HG03442 (cell line): ENCODE measurements around the gene LMCD1.

Experiments
- ATAC-seq: cut with Tn5 transposase; IDR thresholded peaks from one replicate; pipeline ENCODE4 v1.9.1; 2021; ENCODE audit warnings: mild to moderate bottlenecking, moderate library complexity; ENCODE audit not compliant: unreplicated experiment

The LMCD1 gene

GRCh38 chr3:8482960-8483665, 18.5 kb upstream of the LMCD1 start:
- no peak for ATAC-seq

- ATAC-seq: no peak
Observed at GRCh38 chr3:8484409-8485140, 17.0 kb upstream of the LMCD1 start.

- no peak for ATAC-seq
Observed at GRCh38 chr3:8485141-8485870, 16.3 kb upstream of the LMCD1 start.

- no peak for ATAC-seq
Observed at GRCh38 chr3:8485943-8486342, 15.7 kb upstream of the LMCD1 start.

GRCh38 chr3:8486434-8486833, 15.2 kb upstream of the LMCD1 start:
- ATAC-seq: no peak

- no peak for ATAC-seq
Observed at GRCh38 chr3:8486936-8487335, 14.7 kb upstream of the LMCD1 start.

- no peak for ATAC-seq
Observed at GRCh38 chr3:8488411-8488810, 13.2 kb upstream of the LMCD1 start.

GRCh38 chr3:8488877-8489276, 12.7 kb upstream of the LMCD1 start:
- no peak for ATAC-seq

- no peak for ATAC-seq
Observed at GRCh38 chr3:8489278-8489792, 12.3 kb upstream of the LMCD1 start.

- ATAC-seq: no peak
Observed at GRCh38 chr3:8490079-8490552, 11.5 kb upstream of the LMCD1 start.

- ATAC-seq: no peak
Observed at GRCh38 chr3:8491271-8492144, 10.1 kb upstream of the LMCD1 start.

GRCh38 chr3:8492744-8493511, 8.7 kb upstream of the LMCD1 start:
- ATAC-seq: no peak

- no peak for ATAC-seq
Observed at GRCh38 chr3:8493744-8494143, 7.9 kb upstream of the LMCD1 start.

- ATAC-seq: no peak
Observed at GRCh38 chr3:8494327-8494726, 7.3 kb upstream of the LMCD1 start.

- no peak for ATAC-seq
Observed at GRCh38 chr3:8497582-8497981, 4.0 kb upstream of the LMCD1 start.

- no peak for ATAC-seq
Observed at GRCh38 chr3:8499181-8499611, 2.4 kb upstream of the LMCD1 start.

- ATAC-seq: no peak
Observed at GRCh38 chr3:8500319-8500988, 1.2 kb upstream of the LMCD1 start.

- ATAC-seq: no peak
Observed at GRCh38 chr3:8500989-8501370, 643 bp upstream of the LMCD1 start.

- peak; percentile 19 for ATAC-seq
Observed at GRCh38 chr3:8503461-8503860, 1.8 kb downstream of the LMCD1 start.
